Suprapubic skin (tissue), 4 donors: ENCODE results near the gene BROX. TPM values are rescaled to one million over a fixed set of nuclear protein-coding genes. Genes with fewer than 3 reads are reported as not detected.
"Not testable (repeated sequence)": the region's sequence is repeated elsewhere in the genome, so short reads cannot be mapped to it uniquely, and the experiment has no call there.

Experiments
- DNase-seq, 2 donors: peaks; one replicate each; pipeline ENCODE4 v3.0.0-alpha.2; 2019; ENCODE audit warnings: low spot score in 2 of 2
- H3K27ac ChIP-seq: fragments of 200-600 bp; sonication (generic); one replicate; pipeline ENCODE4 v1.5.1; 2019
- H3K27me3 ChIP-seq: fragments of 200-600 bp; sonication (generic); one replicate; pipeline ENCODE4 v1.5.1; 2019
- H3K36me3 ChIP-seq: fragments of 200-600 bp; sonication (generic); one replicate; pipeline ENCODE4 v1.5.1; 2019
- H3K4me1 ChIP-seq: fragments of 200-600 bp; sonication (generic); one replicate; pipeline ENCODE4 v1.5.1; 2019
- H3K4me3 ChIP-seq: fragments of 200-600 bp; sonication (generic); one replicate; pipeline ENCODE4 v1.5.1; 2019; ENCODE audit warnings: mild to moderate bottlenecking
- H3K9me3 ChIP-seq: fragments of 200-600 bp; sonication (generic); one replicate; pipeline ENCODE4 v1.5.1; 2019
- CTCF ChIP-seq, 2 donors: fragments of 200-600 bp in 1 of 2; fragments of 450-650 bp in 1 of 2; sonication (generic) in 1 of 2; IDR thresholded peaks; one replicate each; pipeline ENCODE4 v1.5.1; 2016 to 2019; ENCODE audit warnings: antibody characterized with exemption in 2 of 2, mild to moderate bottlenecking in 1 of 2, moderate library complexity in 1 of 2
- EP300 ChIP-seq: sonication (generic); formaldehyde crosslinking; IDR thresholded peaks from one replicate; pipeline ENCODE4 v1.6.1; 2017; ENCODE audit warnings: antibody characterized with exemption
- POLR2A ChIP-seq, 2 donors: fragments of 450-650 bp; IDR thresholded peaks; one replicate each; pipeline ENCODE4 v1.6.1; 2017; ENCODE audit warnings: antibody characterized with exemption in 2 of 2, mild to moderate bottlenecking in 2 of 2, moderate library complexity in 2 of 2
- POLR2AphosphoS5 ChIP-seq, 3 donors: sonication (generic); formaldehyde crosslinking; IDR thresholded peaks; one replicate each; pipeline ENCODE4 v1.6.1; 2017; ENCODE audit warnings: antibody characterized with exemption in 3 of 3
- WGBS: methylation state at CpG from one replicate; pipeline ENCODE4 v1.1.5; 2018; 5-methylcytosine and 5-hydroxymethylcytosine counted together
- total RNA-seq, 4 donors: library from RNA; depleted of rRNA; stranded (reverse); fragments of >200 nt; gene quantifications; one replicate each; pipeline ENCODE4 v1.1.0, GENCODE V29; 2016

Gene BROX
- total RNA-seq = 10 to 100 TPM; 41.8 to 57.8 (median 53.8) TPM

GRCh38 chr1:222712253-222713090 is at the start of gene BROX, which contains the start of gene AIDA:
Gene BROX, plus strand, starts transcription at chr1:222712564. Its CDS starts 3,136 bp downstream, at chr1:222715700.
Gene AIDA, minus strand, starts transcription at chr1:222712491. Its CDS starts 174 bp downstream, at chr1:222712317.
- peak; percentile 97 to 98 for DNase-seq
- Histone ChIP-seq H3K27ac (peak within 1 kb of the TSS; percentile 94), H3K4me1 (peaks cover 23% of the 10 kb centered on the region), H3K4me3 (peak within 1 kb of the TSS; percentile 87), H3K27me3 (no peaks in the 10 kb centered on the region), H3K9me3 (no peaks in the 10 kb centered on the region), H3K36me3 (peaks cover 20% of the 10 kb centered on the region)
- no peak for TF ChIP-seq EP300
- peak in 1 of 2 donors; percentile 17 for TF ChIP-seq POLR2A (IDR thresholded peaks at IDR 0.05)
- 1% methylated on average over 25 of the region's 62 CpGs for WGBS

- H3K27me3 ChIP-seq = no peaks in the 10 kb centered on the region
- H3K4me1 ChIP-seq = no peaks in the 10 kb centered on the region
- no peak for DNase-seq
- no peak overlapping the region for H3K27ac ChIP-seq
- H3K4me3 ChIP-seq = no peak overlapping the region
- TF ChIP-seq POLR2A (IDR thresholded peaks at IDR 0.05) = no peak
- no peak for TF ChIP-seq EP300
- TF ChIP-seq CTCF (IDR thresholded peaks at IDR 0.05) = no peak
- no peak for TF ChIP-seq POLR2AphosphoS5 (IDR thresholded peaks at IDR 0.05)
- H3K9me3 ChIP-seq = no peaks in the 10 kb centered on the region
- 95% methylated on average over 4 of the region's 4 CpGs for WGBS
- peaks cover 87% of the 10 kb centered on the region for H3K36me3 ChIP-seq
Observed at GRCh38 chr1:222663431-222663934, 48.9 kb upstream of the BROX start.

GRCh38 chr1:222665964-222666363 is 46.4 kb upstream of the BROX start:
- H3K36me3 ChIP-seq = peaks cover 65% of the 10 kb centered on the region
- TF ChIP-seq POLR2AphosphoS5 (IDR thresholded peaks at IDR 0.05) (no peak), EP300 (no peak), POLR2A (IDR thresholded peaks at IDR 0.05) (no peak), CTCF (IDR thresholded peaks at IDR 0.05) (no peak)
- H3K27ac ChIP-seq = no peak overlapping the region
- 90% methylated on average over 7 of the region's 7 CpGs for WGBS
- DNase-seq = no peak
- H3K27me3 ChIP-seq = no peaks in the 10 kb centered on the region
- H3K4me3 ChIP-seq = no peak overlapping the region
- H3K9me3 ChIP-seq = no peaks in the 10 kb centered on the region
- no peaks in the 10 kb centered on the region for H3K4me1 ChIP-seq

- H3K9me3 ChIP-seq, H3K27ac ChIP-seq: not testable (repeated sequence)
Observed at GRCh38 chr1:222668184-222668583, 44.2 kb upstream of the BROX start.

GRCh38 chr1:222669107-222669506 is 43.3 kb upstream of the BROX start:
- 83% methylated on average over 1 of the region's 2 CpGs for WGBS
- H3K36me3 ChIP-seq = peaks cover 58% of the 10 kb centered on the region
- not testable (repeated sequence) for H3K27ac ChIP-seq, H3K27me3 ChIP-seq, H3K9me3 ChIP-seq, H3K4me1 ChIP-seq, H3K4me3 ChIP-seq, DNase-seq

More at GRCh38 chr1:222668184-222668583, 44.2 kb upstream of the BROX start:
- not testable (repeated sequence) for H3K4me3 ChIP-seq, DNase-seq, H3K4me1 ChIP-seq, H3K27me3 ChIP-seq
- WGBS = 90% methylated on average over 2 of the region's 4 CpGs
- H3K36me3 ChIP-seq = peaks cover 60% of the 10 kb centered on the region

GRCh38 chr1:222670110-222670509 is 42.3 kb upstream of the BROX start:
- TF ChIP-seq POLR2AphosphoS5 (IDR thresholded peaks at IDR 0.05) = no peak
- no peak for TF ChIP-seq POLR2A (IDR thresholded peaks at IDR 0.05)
- TF ChIP-seq EP300 = no peak
- no peak for TF ChIP-seq CTCF (IDR thresholded peaks at IDR 0.05)
- 97% methylated on average over 1 of the region's 1 CpG for WGBS
- no peaks in the 10 kb centered on the region for H3K4me1 ChIP-seq
- no peaks in the 10 kb centered on the region for H3K9me3 ChIP-seq
- DNase-seq = no peak
- no peaks in the 10 kb centered on the region for H3K27me3 ChIP-seq
- H3K27ac ChIP-seq = no peak overlapping the region
- no peak overlapping the region for H3K4me3 ChIP-seq
- H3K36me3 ChIP-seq = peaks cover 58% of the 10 kb centered on the region
